Nephron progenitor cell (in vitro differentiated cells): Measurements from ENCODE around the gene DCHS1.

Experiments
- DNase-seq: peaks from one replicate; pipeline ENCODE4 v3.0.0; 2021
- H3K27ac Mint-ChIP-seq: 2 replicates; pipeline ENCODE4 v1.8.0; 2021; ENCODE audit warnings: mild to moderate bottlenecking, moderate library complexity, mixed read lengths
- H3K27me3 Mint-ChIP-seq: 2 replicates; pipeline ENCODE4 v1.8.0; 2021; ENCODE audit warnings: mild to moderate bottlenecking, low read depth, mixed read lengths; ENCODE audit not compliant: poor library complexity
- H3K36me3 Mint-ChIP-seq: 2 replicates; pipeline ENCODE4 v1.8.0; 2021; ENCODE audit warnings: low read depth, mixed read lengths
- H3K4me1 Mint-ChIP-seq: 2 replicates; pipeline ENCODE4 v1.8.0; 2021; ENCODE audit warnings: mixed read lengths
- H3K4me3 Mint-ChIP-seq: 2 replicates; pipeline ENCODE4 v1.8.0; 2021; ENCODE audit warnings: mild to moderate bottlenecking, moderate library complexity, mixed read lengths
- H3K9me3 Mint-ChIP-seq: 2 replicates; pipeline ENCODE4 v1.8.0; 2021; ENCODE audit warnings: mild to moderate bottlenecking, moderate library complexity, mixed read lengths
- CTCF ChIP-seq: fragments of 200-600 bp; sonication (generic); IDR thresholded peaks from 2 replicates; pipeline ENCODE4 v1.5.0; 2021; ENCODE audit warnings: antibody characterized with exemption

The DCHS1 gene

GRCh38 chr11:6625832-6626420 is 29.7 kb downstream of the DCHS1 start:
- peaks cover 17% of the 10 kb centered on the region for H3K27me3 Mint-ChIP-seq
- DNase-seq: no peak
- H3K4me3 Mint-ChIP-seq: no peak overlapping the region
- peaks cover 53% of the 10 kb centered on the region for H3K36me3 Mint-ChIP-seq
- no peak for TF ChIP-seq CTCF
- H3K4me1 Mint-ChIP-seq: no peaks in the 10 kb centered on the region
- no peak overlapping the region for H3K27ac Mint-ChIP-seq
- H3K9me3 Mint-ChIP-seq: no peaks in the 10 kb centered on the region

- Mint-ChIP-seq H3K36me3 (peaks cover 48% of the 10 kb centered on the region), H3K27ac (no peak overlapping the region), H3K4me1 (no peaks in the 10 kb centered on the region), H3K27me3 (peaks cover 12% of the 10 kb centered on the region), H3K4me3 (no peak overlapping the region), H3K9me3 (no peaks in the 10 kb centered on the region)
- no peak for DNase-seq
- no peak for TF ChIP-seq CTCF
Observed at GRCh38 chr11:6625156-6625831, 30.3 kb downstream of the DCHS1 start.

GRCh38 chr11:6623391-6624363 is 31.9 kb downstream of the DCHS1 start:
- no peak for TF ChIP-seq CTCF
- Mint-ChIP-seq H3K4me1 (no peaks in the 10 kb centered on the region), H3K4me3 (no peak overlapping the region), H3K27me3 (peaks cover 6% of the 10 kb centered on the region), H3K36me3 (peaks cover 34% of the 10 kb centered on the region), H3K9me3 (no peaks in the 10 kb centered on the region), H3K27ac (no peak overlapping the region)
- DNase-seq: no peak

GRCh38 chr11:6622261-6623171 is 33.1 kb downstream of the DCHS1 start:
- TF ChIP-seq CTCF: no peak
- H3K27ac Mint-ChIP-seq: no peak overlapping the region
- no peaks in the 10 kb centered on the region for H3K4me1 Mint-ChIP-seq
- H3K27me3 Mint-ChIP-seq: no peaks in the 10 kb centered on the region
- DNase-seq: no peak
- peaks cover 23% of the 10 kb centered on the region for H3K36me3 Mint-ChIP-seq
- no peak overlapping the region for H3K4me3 Mint-ChIP-seq
- H3K9me3 Mint-ChIP-seq: no peaks in the 10 kb centered on the region

GRCh38 chr11:6621711-6622211 is 33.8 kb downstream of the DCHS1 start:
- DNase-seq: no peak
- Mint-ChIP-seq H3K27me3 (no peaks in the 10 kb centered on the region), H3K4me3 (no peak overlapping the region), H3K9me3 (no peaks in the 10 kb centered on the region), H3K4me1 (no peaks in the 10 kb centered on the region), H3K36me3 (peaks cover 18% of the 10 kb centered on the region), H3K27ac (peak overlapping the region; percentile 27)
- TF ChIP-seq CTCF: no peak
